Brain pericyte (primary cell): ENCODE measurements around the gene ALK.

Source experiments
- DNase-seq: peaks from one replicate; pipeline ENCODE4 v3.0.0-alpha.2; 2012; ENCODE audit warnings: low read depth, low spot score

ALK gene

DNA sequence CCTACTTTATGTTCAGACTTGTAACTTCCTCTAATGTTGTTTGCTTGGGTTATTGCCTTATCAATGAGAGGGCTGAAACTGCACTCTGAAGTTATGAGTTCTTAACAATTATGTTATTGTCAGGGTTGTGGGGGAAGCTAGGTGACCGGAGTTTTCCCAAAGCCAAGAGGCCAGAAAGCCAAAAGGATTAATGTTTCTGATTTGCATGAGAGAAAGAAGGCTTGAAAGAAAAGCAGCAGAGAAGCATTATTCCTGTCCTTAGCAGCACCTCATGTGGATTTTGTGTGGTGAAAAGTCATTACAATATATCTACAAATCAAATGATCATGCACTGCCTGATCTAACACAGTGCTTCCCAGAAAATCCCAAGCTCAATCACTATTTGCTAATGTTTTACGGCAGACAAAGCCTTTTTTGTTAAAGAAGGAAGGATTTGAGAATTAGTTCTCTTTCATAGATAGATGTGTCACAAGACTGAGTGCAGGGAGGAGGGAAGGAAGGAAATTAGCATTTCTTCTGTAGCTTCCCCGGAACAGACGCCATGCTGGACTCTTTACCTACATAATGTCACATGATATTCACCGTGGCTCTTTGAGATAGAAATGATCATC, 203.2 kb downstream of the ALK start:
- no peak for DNase-seq

DNA sequence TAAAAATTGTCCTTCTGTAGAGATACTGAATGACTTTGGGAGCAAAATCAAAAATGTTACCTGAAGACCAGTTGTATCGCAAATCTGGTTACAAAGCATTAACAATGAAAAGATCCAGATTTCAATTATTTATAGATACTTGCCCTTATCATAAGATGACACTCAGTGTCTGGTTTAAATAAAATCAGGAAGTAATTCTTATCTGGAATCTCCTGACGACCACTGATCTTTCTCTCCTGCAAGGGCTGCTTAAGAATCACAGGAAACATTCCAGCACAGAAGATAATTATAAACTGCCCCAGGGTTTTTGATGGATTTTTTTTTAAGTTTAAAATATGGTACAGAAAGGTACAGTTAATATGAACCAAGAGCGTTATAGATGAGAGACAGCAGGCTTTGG, 205.7 kb downstream of the ALK start:
- no peak for DNase-seq

DNA sequence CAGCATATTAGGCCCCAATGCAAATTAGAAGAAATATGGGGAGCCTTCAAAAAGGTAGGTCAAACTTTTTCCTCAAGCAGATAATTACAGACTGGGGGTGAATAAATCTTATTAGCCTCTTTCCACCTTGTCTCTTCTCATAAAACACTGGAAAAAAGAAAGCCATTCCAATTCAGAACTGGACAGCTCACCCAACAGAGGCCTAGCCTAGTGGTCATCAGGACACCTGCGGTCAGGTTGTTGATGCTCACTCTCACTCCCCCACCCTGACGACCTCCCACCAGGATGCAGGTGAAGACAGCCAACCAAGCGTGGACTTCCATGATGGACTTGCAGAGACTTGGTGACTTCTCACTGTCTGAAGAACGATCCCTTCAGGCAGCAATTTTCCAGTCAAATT, 207.1 kb downstream of the ALK start:
- no peak for DNase-seq

DNA sequence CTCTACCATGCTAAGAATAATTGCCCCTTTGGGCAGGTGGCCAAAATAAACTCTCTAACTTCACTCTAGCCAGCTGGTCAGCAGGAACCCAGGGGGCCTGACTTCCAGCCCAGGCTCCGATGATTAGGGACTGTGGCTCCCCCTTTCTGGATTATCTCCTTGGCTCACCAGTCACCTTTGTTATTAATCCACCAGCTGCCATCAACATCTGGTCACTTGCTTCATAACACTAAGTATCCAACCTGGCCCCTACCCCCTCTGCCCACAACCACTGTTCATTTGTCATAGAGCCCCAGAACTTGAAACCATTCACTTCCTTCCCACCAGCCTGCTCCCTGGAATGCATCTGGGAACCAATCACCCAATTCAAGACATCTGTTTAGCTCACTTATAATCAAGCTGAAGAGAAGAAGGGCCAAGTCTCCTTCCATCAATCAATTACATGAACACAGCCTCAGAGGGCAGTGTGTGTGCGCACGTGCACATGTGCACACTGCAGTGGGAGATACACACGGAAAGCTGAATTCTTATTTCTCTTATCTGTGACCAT, 215.1 kb downstream of the ALK start:
- DNase-seq, result no peak

DNA sequence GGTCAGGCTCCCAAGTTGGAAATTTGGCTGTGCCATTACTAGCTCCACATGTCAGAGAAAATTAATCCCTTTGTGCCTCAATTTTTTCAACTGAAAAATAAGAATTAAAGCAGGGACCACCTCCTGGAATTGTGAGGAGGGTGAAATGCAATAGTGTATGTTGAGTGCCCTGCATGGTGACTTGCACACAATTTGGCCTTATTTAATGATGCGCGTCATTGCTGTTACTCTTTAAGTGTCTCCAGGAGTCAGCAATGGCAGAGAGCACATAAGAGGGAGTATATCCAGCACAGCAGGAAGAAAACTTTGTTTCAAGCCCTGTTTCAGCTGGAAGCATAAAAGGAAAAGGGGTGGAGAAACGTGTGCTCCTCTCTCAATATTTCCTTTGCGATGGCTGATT, 215.8 kb downstream of the ALK start:
- DNase-seq, result no peak

DNA sequence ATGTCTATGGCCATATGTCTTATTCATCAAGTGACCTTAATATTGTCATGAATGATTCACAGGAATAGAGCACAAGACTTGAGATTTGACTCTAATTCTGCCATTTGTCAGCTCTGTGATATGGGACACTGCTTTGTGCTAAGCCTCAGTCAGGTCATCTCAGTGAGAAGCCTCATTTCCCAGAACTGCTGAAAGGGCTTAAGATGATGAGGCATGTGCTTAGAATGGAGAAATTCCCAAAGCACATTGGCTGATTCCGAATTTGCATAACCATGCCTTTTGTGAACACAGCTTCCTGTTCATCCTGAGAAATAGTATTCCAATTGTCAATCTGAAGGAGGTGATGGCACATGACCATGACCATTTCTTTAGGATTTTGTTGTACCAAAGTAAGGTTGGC, 218.1 kb downstream of the ALK start:
- DNase-seq, result no peak

DNA sequence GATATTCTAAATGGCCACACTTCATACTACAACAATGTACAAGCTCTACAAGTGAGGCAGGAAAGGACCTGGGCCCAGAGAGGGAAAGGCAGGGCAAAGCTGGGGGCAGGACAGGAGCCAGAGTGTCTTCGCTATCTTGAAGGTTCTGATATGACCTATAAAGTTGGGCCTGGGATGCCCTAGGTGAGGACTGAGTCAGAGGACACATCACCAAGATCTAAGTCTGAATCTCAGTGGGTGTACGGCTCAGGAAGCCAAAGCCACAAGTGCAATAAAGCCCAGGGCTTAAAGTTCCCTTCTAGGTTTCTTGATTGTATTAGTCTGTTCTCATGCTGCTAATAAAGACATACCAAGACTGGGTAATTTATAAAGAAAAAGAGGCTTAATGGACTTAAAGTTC, 219.1 kb downstream of the ALK start:
- DNase-seq, result no peak

DNA sequence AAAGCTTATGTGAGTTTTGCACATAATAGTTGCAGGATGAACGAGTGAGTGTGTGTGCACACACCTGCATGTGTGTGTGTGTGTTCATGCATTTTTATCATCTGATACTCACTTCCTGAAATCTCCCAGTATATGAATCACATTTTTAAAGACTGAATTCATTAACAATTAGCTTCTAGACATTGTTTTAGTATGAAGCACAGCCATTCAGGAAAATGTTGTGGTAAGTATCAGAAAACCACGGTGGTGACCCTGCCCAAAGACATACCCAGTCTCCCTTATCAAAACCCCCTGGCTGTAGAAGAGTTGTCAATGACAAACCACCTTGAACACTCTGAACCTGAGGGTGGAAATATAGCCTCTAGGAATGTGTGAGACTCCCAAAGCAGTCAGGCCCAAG, 220.8 kb downstream of the ALK start:
- no peak for DNase-seq

DNA sequence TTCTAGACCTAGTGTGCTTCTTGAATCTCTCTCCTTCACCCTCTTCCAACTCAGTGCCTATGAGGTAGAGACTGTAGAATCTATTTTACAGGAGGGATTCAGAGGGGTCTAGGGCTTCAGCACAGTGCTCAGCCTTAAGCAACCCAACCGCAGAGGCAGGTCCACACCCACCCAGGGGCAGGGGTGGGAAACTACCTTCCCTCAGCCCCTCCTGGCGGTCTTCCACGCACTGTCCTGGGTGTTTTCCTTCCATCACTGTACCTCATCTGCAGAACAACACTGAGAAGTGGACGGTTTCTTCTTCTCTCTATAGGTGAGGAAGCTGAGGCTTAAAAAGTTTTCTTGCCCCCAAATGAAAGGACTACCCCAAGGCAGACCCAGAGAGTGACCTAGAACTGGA, 222.3 kb downstream of the ALK start:
- no peak for DNase-seq

DNA sequence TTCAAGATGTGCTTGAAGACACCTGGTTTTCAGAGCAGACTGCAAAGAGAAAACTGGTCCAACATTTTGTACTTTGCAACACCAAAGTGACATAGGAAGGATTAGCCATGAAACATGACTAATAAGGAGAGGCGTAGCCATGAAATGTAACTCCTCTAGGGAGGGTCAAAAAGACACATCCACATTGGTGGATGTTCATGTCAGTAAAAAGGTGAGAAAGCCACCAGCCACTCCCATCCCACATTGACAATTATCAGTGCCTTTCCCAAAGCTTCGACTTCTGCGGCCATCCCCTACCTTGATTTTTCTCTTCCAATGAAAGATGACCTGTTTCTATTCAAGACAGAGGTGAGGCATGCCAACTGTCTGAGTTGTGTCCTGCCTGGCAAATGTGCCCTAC, 223.2 kb downstream of the ALK start:
- no peak for DNase-seq

DNA sequence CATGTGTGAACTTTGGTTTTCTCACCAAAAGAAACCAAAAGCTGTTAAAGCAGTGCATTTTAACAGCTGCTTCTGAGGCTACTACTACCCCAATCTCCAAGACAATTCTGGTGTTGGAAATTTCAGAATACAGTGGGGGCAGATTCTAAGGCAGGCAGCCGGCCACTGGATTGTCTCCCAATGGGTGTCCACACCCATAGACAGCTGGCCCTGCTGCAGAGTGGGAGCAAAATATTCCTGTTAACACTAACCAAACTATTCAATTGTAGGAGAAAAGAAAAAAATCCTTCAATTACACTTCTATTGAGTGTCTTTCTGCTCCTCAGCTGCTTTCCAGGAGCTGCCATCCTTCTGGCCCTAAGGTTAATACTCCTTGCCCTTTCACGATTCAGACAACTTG, 223.7 kb downstream of the ALK start:
- no peak for DNase-seq

DNA sequence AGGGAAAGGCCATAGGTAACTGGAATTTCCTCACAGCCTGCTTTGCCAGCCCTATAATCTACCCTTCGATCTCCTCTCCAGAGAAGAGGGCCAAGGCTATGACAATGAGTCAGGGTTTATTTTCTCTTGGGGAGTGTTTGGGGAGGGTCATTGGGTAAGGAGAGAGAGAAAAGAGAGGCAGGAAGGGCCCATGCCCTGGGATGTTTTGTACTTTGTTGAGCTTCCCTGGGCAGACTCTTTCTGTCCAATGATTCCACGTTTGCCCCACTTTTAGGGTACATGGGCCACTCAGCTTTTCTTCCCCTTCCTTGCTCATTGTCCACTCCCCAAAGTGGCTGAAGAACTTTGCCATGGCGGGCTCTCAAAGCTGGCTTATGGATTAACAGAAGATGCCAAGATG, 224.2 kb downstream of the ALK start:
- DNase-seq, result no peak

DNA sequence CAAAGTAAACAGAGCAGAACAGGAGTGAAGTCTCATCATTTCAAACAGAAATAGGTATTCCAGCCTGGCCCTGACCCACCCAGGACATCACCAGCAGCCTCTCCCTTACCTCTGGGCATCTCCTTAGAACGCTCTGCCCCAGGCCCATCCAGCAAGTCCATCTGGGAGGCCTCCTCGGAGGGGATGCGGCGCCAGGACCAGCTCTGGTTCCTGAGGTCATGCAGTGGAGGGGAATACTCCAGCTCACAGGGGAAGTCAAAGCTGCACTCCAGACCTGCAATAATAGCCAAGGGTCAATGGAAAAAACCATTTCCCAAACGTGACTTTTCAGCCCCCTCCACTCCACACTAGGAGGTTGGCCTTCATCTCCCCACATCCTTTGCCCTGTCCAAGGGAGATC, 226.6 kb downstream of the ALK start:
- DNase-seq, result no peak

DNA sequence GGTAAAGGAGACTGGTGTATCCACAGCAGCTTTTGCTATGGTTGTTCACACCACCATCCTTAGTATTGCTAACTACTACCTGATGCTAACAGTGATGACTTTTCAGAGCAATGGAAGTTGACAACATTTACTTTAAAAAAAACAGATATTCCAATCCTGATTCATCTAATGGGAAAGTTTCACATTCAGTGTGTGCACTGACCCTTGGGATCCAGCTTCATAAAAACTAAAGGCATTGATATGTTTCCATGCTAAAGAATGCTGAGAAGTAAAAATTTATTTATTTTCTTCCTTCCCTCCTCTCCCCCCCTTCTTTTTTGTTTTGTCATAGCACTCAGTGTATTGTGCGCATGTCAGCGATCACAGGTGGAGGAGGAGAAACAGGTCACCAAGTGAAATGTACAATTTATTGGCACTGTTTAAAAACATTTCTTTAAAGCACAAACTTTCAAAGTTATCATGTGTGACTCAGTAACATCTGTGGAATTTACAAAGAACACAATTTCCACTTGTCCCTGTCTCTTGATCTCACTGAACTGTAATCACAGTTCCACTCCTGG, 229.9 kb downstream of the ALK start:
- DNase-seq, result no peak

DNA sequence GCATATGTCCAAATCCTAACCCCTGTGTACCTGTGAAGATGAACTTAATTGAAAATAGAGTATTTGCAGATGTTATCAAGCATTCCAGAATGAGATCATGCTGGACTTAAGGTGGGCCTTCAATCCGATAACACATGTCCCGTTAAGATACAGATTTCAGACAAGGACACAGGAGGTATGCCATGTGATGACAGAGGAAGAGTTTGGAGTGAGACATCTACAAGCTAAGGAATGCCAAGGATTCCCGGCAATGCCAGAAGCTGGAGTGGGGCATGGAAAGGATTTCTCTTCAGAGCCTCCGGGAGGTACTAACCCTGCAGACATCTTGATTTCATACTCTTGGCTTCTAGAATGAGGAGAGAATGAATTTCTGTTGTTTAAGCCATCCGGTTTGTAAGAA, 231.7 kb downstream of the ALK start:
- DNase-seq, result no peak

DNA sequence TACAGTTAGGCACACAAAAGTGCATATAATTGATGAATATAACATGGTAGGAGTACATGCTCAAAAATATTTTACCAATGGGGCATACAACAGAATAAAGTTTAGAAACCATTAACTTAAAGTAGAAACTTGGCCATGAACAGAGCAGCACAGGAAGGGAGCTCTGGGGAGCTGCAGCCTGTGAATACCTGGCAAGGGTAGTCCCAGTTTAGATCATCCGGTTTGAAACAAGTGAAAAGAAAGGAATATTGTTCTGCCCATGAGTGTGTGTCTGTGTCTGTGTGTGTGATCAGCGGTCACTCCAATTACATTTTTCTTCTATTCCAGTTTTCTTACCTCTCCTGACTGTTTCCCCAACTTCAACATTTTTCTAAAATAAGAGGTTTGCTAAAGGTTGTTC, 233.0 kb downstream of the ALK start:
- no peak for DNase-seq

DNA sequence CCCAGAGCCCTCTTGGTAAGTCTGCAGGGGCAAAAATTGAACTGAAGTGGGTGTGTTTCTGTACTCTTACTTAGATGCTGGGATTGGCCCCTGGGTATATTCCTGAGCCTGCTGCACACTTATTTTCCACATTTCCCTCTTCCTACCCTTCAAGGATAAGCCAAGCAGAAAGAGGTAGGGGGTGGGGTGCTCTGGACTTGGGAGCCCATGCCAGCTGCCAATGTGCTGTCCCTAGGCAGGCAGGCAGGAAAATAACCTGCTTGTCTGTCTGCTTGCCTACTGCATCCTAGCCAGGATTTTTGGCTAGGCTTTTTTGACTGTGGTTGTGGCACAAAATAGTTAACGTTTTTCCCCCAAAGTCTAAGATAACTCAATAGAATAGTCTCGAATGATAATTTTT, 234.3 kb downstream of the ALK start:
- no peak for DNase-seq

DNA sequence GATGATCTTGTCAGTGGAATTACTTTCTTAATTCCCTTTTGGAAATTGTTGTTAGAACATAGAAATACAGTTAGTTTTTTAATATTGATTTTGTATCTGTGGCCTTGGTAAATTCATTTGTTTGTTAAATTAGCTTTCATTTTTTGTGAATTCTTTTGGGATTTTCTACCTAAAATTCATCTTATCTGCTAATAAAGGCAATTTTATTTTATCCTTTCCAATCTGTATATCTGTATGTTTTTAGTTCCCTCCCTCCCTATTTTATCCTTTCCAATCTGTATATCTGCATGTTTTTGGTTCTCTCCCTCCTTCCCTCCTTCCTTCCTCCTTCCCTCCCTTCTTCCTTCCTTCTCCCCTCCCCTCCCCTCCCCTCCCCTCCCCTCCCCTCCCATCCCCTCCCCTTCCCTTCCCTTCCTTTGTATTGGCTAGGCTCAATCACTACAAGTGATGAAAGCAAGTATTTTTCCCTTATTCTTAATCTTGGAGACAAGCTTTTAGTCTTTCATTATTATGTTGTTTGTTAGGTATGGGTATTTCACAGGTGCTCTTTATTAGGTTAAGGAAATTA, 244.4 kb downstream of the ALK start:
- DNase-seq, result no peak

DNA sequence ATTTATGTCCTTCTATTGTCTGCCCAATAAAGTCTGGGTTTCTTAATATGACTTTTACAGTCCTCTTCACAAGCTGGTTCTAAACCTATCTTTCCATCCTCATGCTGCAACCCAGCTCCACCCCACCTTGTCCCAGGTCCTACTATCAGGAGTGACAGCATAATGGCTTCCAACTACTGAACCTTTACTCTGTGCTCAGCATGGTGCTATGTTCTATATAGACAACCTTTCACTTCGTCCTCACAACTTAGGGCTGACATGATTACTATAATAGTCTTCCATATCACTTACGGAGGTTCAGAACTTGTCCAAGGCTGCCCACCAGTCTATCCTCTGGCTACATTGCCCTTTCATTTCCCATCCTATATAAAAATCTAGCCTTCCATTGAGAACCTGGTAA, 256.8 kb downstream of the ALK start:
- DNase-seq, result no peak

DNA sequence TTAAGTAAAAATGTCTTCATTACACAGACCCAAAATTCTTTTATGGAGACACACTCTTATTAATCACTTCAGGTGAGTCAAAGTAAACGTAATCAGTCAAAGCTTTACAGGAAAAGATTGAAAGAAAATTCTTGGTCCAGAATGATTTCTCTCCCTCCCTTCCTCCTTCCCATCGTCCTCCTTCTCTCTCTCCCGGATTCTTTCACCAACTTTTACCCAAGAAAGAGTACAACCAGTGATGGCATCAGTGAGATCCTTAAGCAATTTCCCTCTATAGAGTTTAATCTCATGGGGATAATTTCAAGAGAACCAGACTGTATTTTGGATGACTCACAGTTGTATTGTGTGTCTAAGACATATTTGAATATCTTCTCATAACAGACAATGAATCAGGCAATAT, 258.1 kb downstream of the ALK start:
- DNase-seq, result peak; percentile 38

DNA sequence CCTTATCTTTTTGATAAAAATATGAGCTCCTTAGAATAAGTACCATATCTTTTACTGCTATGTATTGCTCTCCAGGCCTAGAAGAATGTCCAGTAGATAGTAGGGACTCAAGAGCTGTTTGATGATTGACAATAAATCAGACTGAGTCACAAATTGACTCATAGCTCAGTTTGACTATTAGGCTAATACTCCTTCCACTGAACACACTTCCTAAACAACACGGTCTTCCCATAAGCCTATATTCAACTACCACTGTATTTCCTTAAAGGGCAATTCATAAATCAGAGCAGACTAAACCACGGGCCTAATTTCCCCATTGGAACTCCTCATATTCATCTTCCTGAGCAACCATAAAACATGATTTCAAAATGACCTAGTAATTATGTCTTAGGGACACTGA, 258.5 kb downstream of the ALK start:
- DNase-seq, result no peak

DNA sequence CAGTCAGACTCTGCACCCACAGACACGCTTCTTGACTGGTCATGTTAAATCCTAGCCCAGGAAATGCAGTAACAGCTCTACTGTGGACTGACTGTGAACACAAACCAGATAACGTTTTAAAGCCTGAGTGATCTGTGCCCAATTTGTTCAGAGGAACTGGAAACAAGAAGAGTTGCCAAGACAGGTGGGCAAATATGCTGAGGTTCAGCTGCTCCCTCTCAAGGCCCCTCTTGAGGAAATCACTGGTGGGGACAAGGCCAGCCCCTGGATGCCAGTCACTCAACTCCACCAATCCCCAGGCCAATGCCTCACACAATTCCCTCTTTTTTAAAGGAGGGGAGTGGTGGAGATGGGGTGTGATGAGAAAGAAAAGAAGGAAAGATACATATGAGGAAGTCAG, 261.2 kb downstream of the ALK start:
- DNase-seq, result no peak

DNA sequence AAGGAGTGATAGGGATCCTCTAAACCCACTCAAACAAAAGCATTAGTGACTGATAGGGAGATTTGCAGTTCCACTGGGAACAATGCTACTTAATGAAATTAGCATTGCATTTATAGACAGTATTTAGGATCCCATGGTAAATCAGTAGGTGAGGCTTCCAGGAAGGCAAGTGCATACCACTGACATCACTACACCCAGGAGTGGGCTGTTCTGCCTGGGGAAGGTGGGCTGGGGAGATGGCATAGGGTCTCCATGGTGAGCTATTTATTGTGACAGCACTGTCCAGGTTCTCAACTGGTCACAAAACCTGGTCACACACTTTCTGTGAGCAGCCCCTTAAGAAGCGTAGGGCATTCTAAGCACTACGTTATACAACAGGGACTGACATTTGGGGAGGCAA, 262.2 kb downstream of the ALK start:
- DNase-seq, result no peak

DNA sequence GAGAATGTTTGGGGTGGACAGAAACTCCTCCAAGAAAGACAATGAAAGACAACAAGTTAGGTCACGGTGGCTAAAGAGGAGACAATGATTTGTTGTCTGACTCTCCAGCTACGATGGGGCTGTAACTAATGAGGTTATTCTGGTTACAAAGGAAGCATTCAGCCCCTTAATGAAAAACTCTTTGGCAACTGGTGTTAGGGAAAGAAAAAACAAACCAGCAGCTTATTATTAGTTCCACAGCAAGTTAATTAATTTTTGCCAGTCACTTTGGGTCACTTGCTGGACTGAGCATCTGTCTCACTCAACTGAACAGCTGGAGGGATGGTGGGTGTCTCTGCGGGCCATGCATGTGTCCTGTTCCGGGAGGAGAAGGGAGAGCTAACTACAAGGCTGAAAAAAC, 263.7 kb downstream of the ALK start:
- DNase-seq, result no peak
